Gastroesophageal sphincter (tissue), 4 donors: ENCODE results near the gene FHAD1. TPM values are rescaled to one million over a fixed set of nuclear protein-coding genes. Genes with fewer than 3 reads are reported as not detected.

ENCODE experiments used
- ATAC-seq: fragments of 150-250 bp; one replicate; pipeline ENCODE4 v1.9.1; 2016; ENCODE audit warnings: mild to moderate bottlenecking, moderate library complexity
- H3K27ac ChIP-seq, 4 donors: fragments of 200-600 bp; sonication (generic) in 3 of 4; 1 replicate in 3 of 4; 2 replicates in 1 of 4; pipeline ENCODE4 v1.5.1; 2016 to 2019
- H3K27me3 ChIP-seq: fragments of 200-600 bp; sonication (generic); one replicate; pipeline ENCODE4 v1.5.1; 2019
- H3K36me3 ChIP-seq, 2 donors: fragments of 200-600 bp; sonication (generic); one replicate each; pipeline ENCODE4 v1.5.1; 2019; ENCODE audit warnings: control low read depth in 1 of 2
- H3K4me1 ChIP-seq, 3 donors: fragments of 200-600 bp; sonication (generic); 1 replicate in 2 of 3; 2 replicates in 1 of 3; pipeline ENCODE4 v1.5.1; 2016 to 2019; ENCODE audit warnings: control low read depth in 2 of 3
- H3K4me3 ChIP-seq, 2 donors: fragments of 200-600 bp; sonication (generic); one replicate each; pipeline ENCODE4 v1.5.1; 2019; ENCODE audit warnings: mild to moderate bottlenecking in 1 of 2, moderate library complexity in 1 of 2
- H3K9me3 ChIP-seq, 3 donors: fragments of 200-600 bp; sonication (generic); one replicate each; pipeline ENCODE4 v1.5.1; 2017 to 2019; ENCODE audit warnings: control low read depth in 2 of 3
- CTCF ChIP-seq, 4 experiments: fragments of 200-600 bp in 2 of 4; fragments of 450-650 bp in 2 of 4; sonication (generic) in 1 of 4; IDR thresholded peaks; one replicate each; pipeline ENCODE4 v1.5.1; 2017 to 2019; ENCODE audit warnings: antibody characterized with exemption in 4 of 4, mild to moderate bottlenecking in 2 of 4, moderate library complexity in 2 of 4
- EP300 ChIP-seq: sonication (generic); formaldehyde crosslinking; IDR thresholded peaks from one replicate; pipeline ENCODE4 v1.6.1; 2017; ENCODE audit warnings: antibody characterized with exemption, mild to moderate bottlenecking
- POLR2A ChIP-seq, 2 donors: fragments of 450-650 bp; IDR thresholded peaks; one replicate each; pipeline ENCODE4 v1.6.1; 2017; ENCODE audit warnings: antibody characterized with exemption in 2 of 2, mild to moderate bottlenecking in 2 of 2, moderate library complexity in 1 of 2
- POLR2AphosphoS5 ChIP-seq: sonication (generic); formaldehyde crosslinking; IDR thresholded peaks from one replicate; pipeline ENCODE4 v1.6.1; 2017; ENCODE audit warnings: antibody characterized with exemption
- WGBS, 2 donors: methylation state at CpG; one replicate each; pipeline ENCODE4 v1.1.5; 2018; ENCODE audit warnings: low coverage in 1 of 2; 5-methylcytosine and 5-hydroxymethylcytosine counted together
- total RNA-seq, 4 donors: library from RNA; depleted of rRNA; stranded (reverse); fragments of >200 nt; gene quantifications; one replicate each; pipeline ENCODE4 v1.1.0, GENCODE V29; 2016

FHAD1 gene
- total RNA-seq, 4 donors from 2014 or later = 1.1 TPM; not detected in 3

DNA sequence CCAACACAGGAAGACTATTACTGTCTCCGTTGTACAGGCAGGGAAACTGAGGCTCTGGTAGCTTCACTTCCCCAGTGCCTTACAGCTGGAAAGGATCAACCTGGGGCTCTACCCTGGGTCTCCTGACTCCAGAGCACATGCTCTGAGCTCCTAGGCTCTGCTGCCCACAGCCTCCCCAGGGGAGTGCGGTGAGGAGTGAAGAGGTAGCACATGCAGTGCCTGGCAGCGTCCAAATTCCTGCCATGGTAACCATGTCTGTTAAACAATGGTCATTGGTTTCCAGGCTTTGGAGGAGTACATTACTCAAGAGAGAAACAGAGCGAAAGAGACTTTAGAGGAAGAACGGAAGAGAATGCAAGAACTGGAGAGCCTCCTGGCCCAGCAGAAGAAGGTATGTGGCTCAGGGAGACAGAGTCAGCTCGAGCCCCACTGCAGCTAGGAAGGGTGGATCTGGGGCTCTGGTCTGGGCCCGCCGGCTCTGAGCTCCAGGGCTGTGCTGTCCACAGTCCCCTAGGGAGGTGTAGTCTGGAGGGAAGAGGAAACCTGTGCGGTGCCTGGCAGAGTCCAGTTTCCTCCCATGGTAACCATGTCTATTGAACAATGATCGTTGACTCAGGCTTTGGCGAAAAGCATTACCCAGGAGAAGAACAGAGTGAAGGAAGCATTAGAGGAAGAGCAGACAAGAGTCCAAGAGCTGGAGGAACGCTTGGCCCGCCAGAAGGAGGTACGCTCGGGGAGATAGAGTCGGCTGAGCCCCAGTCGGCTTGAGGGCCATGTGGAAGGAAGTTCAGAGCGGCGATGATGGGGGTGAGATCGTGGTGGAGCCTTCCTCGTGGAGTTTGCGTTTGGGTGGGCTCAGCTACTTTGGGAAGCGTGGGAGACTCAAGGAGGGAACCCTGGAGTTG is 98.0 kb downstream of the FHAD1 start:
- H3K36me3 ChIP-seq = no peaks in the 10 kb centered on the region
- H3K4me3 ChIP-seq = no peak overlapping the region
- no peaks in the 10 kb centered on the region for H3K9me3 ChIP-seq
- peak; percentile 64 for ATAC-seq
- peak overlapping the region in 3 of 4 donors; percentile 56 to 76 (median 67) for H3K27ac ChIP-seq
- no peaks in the 10 kb centered on the region for H3K27me3 ChIP-seq
- WGBS, 2 donors = 81 to 100% methylated on average over 2 to 13 of the region's 23 CpGs
- peaks cover 0 to 44% (median 0%) of the 10 kb centered on the region in 3 donors for H3K4me1 ChIP-seq
- TF ChIP-seq EP300 (no peak), CTCF (IDR thresholded peaks at IDR 0.05) (no peak), POLR2A (IDR thresholded peaks at IDR 0.05) (no peak), POLR2AphosphoS5 (no peak)

GRCh38 chr1:15345705-15346345 is 98.8 kb downstream of the FHAD1 start:
- ATAC-seq = peak; percentile 25
- Histone ChIP-seq H3K36me3 (no peaks in the 10 kb centered on the region), H3K27me3 (no peaks in the 10 kb centered on the region), H3K4me1 (peaks cover 0 to 44% (median 0%) of the 10 kb centered on the region in 3 donors), H3K27ac (peak overlapping the region in 1 of 4 donors; percentile 67), H3K4me3 (no peak overlapping the region), H3K9me3 (no peaks in the 10 kb centered on the region)
- WGBS, 2 donors = 83 to 91% methylated on average over 6 to 11 of the region's 17 CpGs
- TF ChIP-seq CTCF (IDR thresholded peaks at IDR 0.05) (no peak), POLR2A (IDR thresholded peaks at IDR 0.05) (no peak), EP300 (no peak), POLR2AphosphoS5 (no peak)

DNA sequence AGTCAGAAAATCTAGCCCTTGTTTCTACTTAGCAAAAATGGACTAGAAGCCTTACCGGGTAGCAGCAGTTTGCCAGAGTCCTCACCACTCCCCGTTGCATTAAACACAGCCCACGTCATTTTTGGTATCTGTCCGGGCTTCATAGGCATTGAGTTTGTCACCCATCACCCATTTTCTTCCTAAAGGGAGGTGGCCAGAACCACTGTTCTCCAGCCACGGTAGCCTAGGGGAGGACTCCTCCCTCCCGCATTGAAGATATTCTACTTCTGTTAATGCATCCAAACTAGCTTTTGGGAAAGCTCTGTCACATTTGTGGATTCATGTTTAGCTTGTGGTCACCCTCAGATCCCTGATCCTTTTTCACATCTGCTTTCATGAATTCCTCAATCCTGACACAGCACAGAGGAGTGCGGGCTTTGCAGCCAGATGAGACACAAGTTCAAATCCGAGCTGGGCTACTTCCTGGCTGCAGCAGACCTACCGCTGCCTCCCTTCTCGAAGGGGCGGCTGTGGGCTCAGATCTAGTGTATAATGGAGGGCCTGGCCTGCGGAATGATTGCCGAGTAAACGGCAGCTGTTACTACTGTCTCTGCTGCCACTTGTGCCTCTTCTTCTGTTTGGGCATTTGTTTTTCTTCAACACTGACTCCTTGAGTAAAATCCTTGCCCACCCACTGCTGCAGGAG is 99.5 kb downstream of the FHAD1 start:
- H3K27me3 ChIP-seq = no peaks in the 10 kb centered on the region
- no peaks in the 10 kb centered on the region for H3K9me3 ChIP-seq
- WGBS, 2 donors = 80 to 96% methylated on average over 8 to 10 of the region's 14 CpGs
- no peaks in the 10 kb centered on the region for H3K36me3 ChIP-seq
- peaks cover 0 to 41% (median 0%) of the 10 kb centered on the region in 3 donors for H3K4me1 ChIP-seq
- H3K27ac ChIP-seq = no peak overlapping the region
- no peak overlapping the region for H3K4me3 ChIP-seq
- no peak for TF ChIP-seq POLR2A (IDR thresholded peaks at IDR 0.05)
- no peak for TF ChIP-seq POLR2AphosphoS5
- TF ChIP-seq CTCF (IDR thresholded peaks at IDR 0.05) = no peak
- TF ChIP-seq EP300 = no peak
- ATAC-seq = no peak

GRCh38 chr1:15347182-15347581 is 100.2 kb downstream of the FHAD1 start:
- TF ChIP-seq POLR2AphosphoS5 (no peak), CTCF (IDR thresholded peaks at IDR 0.05) (no peak), EP300 (no peak), POLR2A (IDR thresholded peaks at IDR 0.05) (no peak)
- ATAC-seq = no peak
- Histone ChIP-seq H3K27me3 (no peaks in the 10 kb centered on the region), H3K4me3 (no peak overlapping the region), H3K36me3 (no peaks in the 10 kb centered on the region), H3K4me1 (peaks cover 0 to 34% (median 0%) of the 10 kb centered on the region in 3 donors), H3K27ac (no peak overlapping the region), H3K9me3 (no peaks in the 10 kb centered on the region)
- WGBS, 2 donors = 83 to 100% methylated on average over 6 of the region's 7 CpGs
